Naive thymus-derived CD8-positive, alpha-beta T cell (primary cell): Measurements from ENCODE around the gene PFKP. TPM values are rescaled to one million over a fixed set of nuclear protein-coding genes. Genes with fewer than 3 reads are reported as not detected.
"Not testable (repeated sequence)": the region's sequence is repeated elsewhere in the genome, so short reads cannot be mapped to it uniquely, and the experiment has no call there.

Experiments used
- ATAC-seq, 2 donors: fragments of 150-1000 bp; cut with Tn5 transposase in 1 of 2; sonication (Bioruptor Pico), chemical (Tn5 transposase) in 1 of 2; 1 replicate in 1 of 2; 2 replicates in 1 of 2; pipeline ENCODE4 v1.10.0; 2021; ENCODE audit warnings: mild to moderate bottlenecking in 2 of 2, moderate library complexity in 2 of 2
- POLR2A ChIA-PET: fragments of 350-600 bp; sonication (Branson Sonifier 250); formaldehyde crosslinking; loops from one replicate; lab custom pipeline; 2021; ENCODE audit warnings: antibody characterized with exemption; lab: Charles Lee
- DNase-seq, 10 donors: peaks; one replicate each; pipeline versions ENCODE4 v3.0.0 to v3.0.0-alpha.2; 2020 to 2022
- H3K27ac Mint-ChIP-seq, 10 donors: one replicate each; pipeline ENCODE4 v1.8.0; 2020 to 2022; ENCODE audit warnings: mild to moderate bottlenecking in 10 of 10, mixed read lengths in 10 of 10, moderate library complexity in 4 of 10, inconsistent platforms in 1 of 10
- H3K27me3 Mint-ChIP-seq, 5 donors: one replicate each; pipeline ENCODE4 v1.8.0; 2021 to 2022; ENCODE audit warnings: mixed read lengths in 5 of 5
- H3K36me3 Mint-ChIP-seq, 3 donors: one replicate each; pipeline ENCODE4 v1.8.0; 2020 to 2022; ENCODE audit warnings: mixed read lengths in 3 of 3, mild to moderate bottlenecking in 2 of 3, inconsistent platforms in 1 of 3
- H3K4me1 Mint-ChIP-seq, 4 donors: one replicate each; pipeline ENCODE4 v1.8.0; 2021 to 2022; ENCODE audit warnings: mixed read lengths in 4 of 4
- H3K4me3 Mint-ChIP-seq, 10 donors: one replicate each; pipeline ENCODE4 v1.8.0; 2020 to 2022; ENCODE audit warnings: mild to moderate bottlenecking in 10 of 10, mixed read lengths in 10 of 10, moderate library complexity in 6 of 10, inconsistent platforms in 1 of 10
- H3K9me3 Mint-ChIP-seq, 9 donors: one replicate each; pipeline ENCODE4 v1.8.0; 2020 to 2022; ENCODE audit warnings: mixed read lengths in 9 of 9, mild to moderate bottlenecking in 3 of 9, inconsistent platforms in 1 of 9, moderate library complexity in 1 of 9
- polyA plus RNA-seq, 3 donors: library from polyadenylated mRNA; unstranded; fragments of 300-500 nt; fragmentation: Illumina TruSeq; gene quantifications; one replicate each; pipeline ENCODE4 v1.2.3, GENCODE V29; 2021
- total RNA-seq, 8 experiments: library from RNA in 2 of 8; stranded (reverse) in 2 of 8; gene quantifications; one replicate each; pipeline ENCODE4 v1.2.3 and lab custom pipeline; 2021 to 2026

PFKP gene
- total and polyA plus RNA-seq, 5 experiments from 2014 or later, result 26.4 to 69.5 (median 41.2) TPM

DNA sequence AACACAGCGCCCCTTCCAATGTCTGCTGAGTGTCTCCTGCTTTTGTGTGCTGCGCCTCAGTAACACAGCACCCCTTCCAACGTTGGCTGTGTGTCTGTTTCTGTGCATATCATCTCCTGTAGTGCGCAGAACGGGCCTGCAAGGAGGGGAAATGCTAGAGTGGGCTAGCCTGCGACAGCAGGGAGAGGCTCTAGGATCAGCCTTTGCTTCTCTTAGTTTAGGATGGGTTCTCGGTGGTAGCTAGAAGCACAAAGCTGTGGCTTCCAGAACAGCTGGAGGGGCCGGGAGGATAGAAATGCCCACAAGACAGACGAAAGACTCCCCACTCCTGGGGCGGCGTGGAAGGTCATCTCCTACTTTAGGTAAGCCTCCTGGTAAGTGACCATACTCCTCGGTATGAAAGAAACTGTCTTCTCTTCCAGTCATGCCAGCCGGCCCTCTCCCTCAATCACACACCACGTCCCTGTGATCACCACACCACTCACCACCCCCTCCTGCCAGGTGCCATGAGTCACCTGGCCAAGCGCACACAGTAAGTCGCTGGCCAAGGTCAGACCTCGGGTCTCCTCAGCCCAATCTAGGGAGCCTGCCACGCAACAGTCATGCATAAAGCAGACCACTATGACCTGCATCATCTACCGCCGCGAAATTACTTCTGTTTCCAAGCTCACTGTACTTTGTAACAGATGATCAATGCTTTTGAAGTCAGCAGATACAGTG lies 100.4 kb downstream of the PFKP start:
- peak overlapping the region in 1 of 10 donors; percentile 68 for H3K27ac Mint-ChIP-seq
- H3K4me1 Mint-ChIP-seq, result peaks cover 8 to 27% (median 16%) of the 10 kb centered on the region in 4 donors
- POLR2A ChIA-PET, result no interaction called here
- H3K36me3 Mint-ChIP-seq, result peaks cover 8 to 65% (median 41%) of the 10 kb centered on the region in 3 donors
- no peak for ATAC-seq
- no peak for DNase-seq
- H3K9me3 Mint-ChIP-seq, result no peaks in the 10 kb centered on the region
- no peaks in the 10 kb centered on the region for H3K27me3 Mint-ChIP-seq
- no peak overlapping the region for H3K4me3 Mint-ChIP-seq

- H3K27me3 Mint-ChIP-seq, result no peaks in the 10 kb centered on the region
- no peaks in the 10 kb centered on the region for H3K9me3 Mint-ChIP-seq
- DNase-seq (no peak), ATAC-seq (no peak)
- peak overlapping the region in 1 of 10 donors; percentile 48 for H3K27ac Mint-ChIP-seq
- no peak overlapping the region for H3K4me3 Mint-ChIP-seq
- peaks cover 12 to 33% (median 22%) of the 10 kb centered on the region in 4 donors for H3K4me1 Mint-ChIP-seq
- H3K36me3 Mint-ChIP-seq, result peaks cover 8 to 52% (median 31%) of the 10 kb centered on the region in 3 donors
- POLR2A ChIA-PET, result interaction anchor here (0.5 kb wide), 1 partner anchor 48 kb away, joined by 3 read pairs; no protein-coding TSS in a partner anchor
Measured at GRCh38 chr10:3169271-3169670, 101.9 kb downstream of the PFKP start.

DNA sequence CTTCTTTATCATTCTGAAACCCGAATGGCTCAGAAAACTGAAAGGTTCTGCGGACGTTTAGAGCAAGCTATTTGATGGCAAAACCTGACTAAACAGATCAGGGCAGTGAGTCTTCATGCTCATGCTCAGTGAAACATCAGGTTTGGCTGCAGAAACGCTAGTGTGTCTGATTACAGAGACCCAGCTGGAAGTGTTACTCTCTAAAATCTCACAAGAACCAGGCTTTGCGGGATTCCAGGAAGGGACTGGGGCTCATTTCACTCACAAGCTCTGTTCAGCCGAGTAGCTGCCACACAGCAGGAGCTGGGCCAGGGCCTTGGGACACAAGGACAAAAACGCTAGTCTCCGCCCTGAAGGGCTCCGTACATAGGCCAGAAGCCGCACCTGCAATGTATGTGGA lies 102.3 kb downstream of the PFKP start:
- Mint-ChIP-seq H3K4me1 (peaks cover 12 to 33% (median 22%) of the 10 kb centered on the region in 4 donors), H3K9me3 (no peaks in the 10 kb centered on the region), H3K36me3 (peaks cover 8 to 52% (median 31%) of the 10 kb centered on the region in 3 donors), H3K27me3 (no peaks in the 10 kb centered on the region), H3K27ac (no peak overlapping the region), H3K4me3 (no peak overlapping the region)
- POLR2A ChIA-PET, result no interaction called here
- DNase-seq (no peak), ATAC-seq (no peak)

DNA sequence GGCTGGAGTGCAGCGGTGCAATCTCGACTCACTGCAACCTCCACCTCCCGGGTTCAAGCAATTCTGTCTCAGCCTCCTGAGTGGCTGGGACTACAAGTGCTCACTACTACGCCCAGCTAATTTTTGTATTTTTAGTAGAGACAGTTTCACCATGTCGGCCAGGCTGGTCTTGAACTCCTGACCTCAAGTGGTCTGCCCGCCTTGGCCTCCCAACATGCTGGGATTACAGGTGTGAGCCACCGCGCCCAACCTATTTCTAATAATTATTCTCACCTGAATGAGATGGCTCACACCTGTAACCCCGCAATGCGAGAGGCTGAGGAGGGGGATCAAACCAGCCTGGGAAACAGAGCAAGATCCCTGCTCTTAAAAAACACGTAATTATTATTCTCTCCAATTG lies 104.1 kb downstream of the PFKP start:
- H3K27ac Mint-ChIP-seq, result peak overlapping the region in 9 of 10 donors; percentile 40 to 94 (median 91)
- H3K9me3 Mint-ChIP-seq, ATAC-seq, POLR2A ChIA-PET, DNase-seq, H3K27me3 Mint-ChIP-seq: not testable (repeated sequence)
- H3K4me3 Mint-ChIP-seq, result peak overlapping the region; percentile 77 to 92 (median 88)
- H3K4me1 Mint-ChIP-seq, result peaks cover 12 to 35% (median 22%) of the 10 kb centered on the region in 4 donors
- H3K36me3 Mint-ChIP-seq, result peaks cover 0 to 33% (median 15%) of the 10 kb centered on the region in 3 donors

DNA sequence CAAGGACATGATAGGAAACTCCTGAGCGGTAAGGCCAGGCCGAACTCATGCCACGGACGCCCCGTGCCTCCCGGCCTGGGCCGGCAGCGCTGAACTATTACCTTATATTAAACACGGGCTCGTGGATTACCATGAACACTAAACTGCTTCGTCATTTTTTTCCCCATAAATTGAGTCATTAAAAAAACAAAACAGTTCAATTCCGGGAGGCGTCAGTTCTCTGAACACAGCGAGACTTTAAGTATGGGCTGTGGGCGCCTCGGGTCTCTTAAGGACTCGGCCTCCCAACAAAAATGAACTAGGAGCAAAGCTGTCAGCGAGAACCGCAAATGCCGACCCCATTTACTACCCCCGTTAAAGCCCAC lies 104.7 kb downstream of the PFKP start:
- H3K4me1 Mint-ChIP-seq, result peaks cover 11 to 33% (median 22%) of the 10 kb centered on the region in 4 donors
- no peak for ATAC-seq
- POLR2A ChIA-PET, result interaction anchor here (0.6 to 1.8 kb wide), 7 partner anchors 9 to 657 kb away, joined by 3 to 7 read pairs (median 3); no protein-coding TSS in a partner anchor
- no peaks in the 10 kb centered on the region for H3K27me3 Mint-ChIP-seq
- H3K9me3 Mint-ChIP-seq, result no peaks in the 10 kb centered on the region
- H3K4me3 Mint-ChIP-seq, result peak overlapping the region; percentile 77 to 92 (median 88)
- no peak for DNase-seq
- H3K36me3 Mint-ChIP-seq, result peaks cover 0 to 28% (median 12%) of the 10 kb centered on the region in 3 donors
- peak overlapping the region; percentile 70 to 94 (median 92) for H3K27ac Mint-ChIP-seq

- H3K36me3 Mint-ChIP-seq, result peaks cover 0 to 23% (median 9%) of the 10 kb centered on the region in 3 donors
- POLR2A ChIA-PET, result interaction anchor here (0.6 to 1.8 kb wide), 9 partner anchors 8 to 656 kb away, joined by 3 to 7 read pairs (median 4); partner anchors contain the start of gene KLF6
- H3K9me3 Mint-ChIP-seq, result no peaks in the 10 kb centered on the region
- H3K4me3 Mint-ChIP-seq, result peak within 1 kb of the TSS; percentile 77 to 92 (median 88)
- peak within 1 kb of the TSS; percentile 70 to 96 (median 94) for H3K27ac Mint-ChIP-seq
- H3K4me1 Mint-ChIP-seq, result peaks cover 10 to 33% (median 22%) of the 10 kb centered on the region in 4 donors
- H3K27me3 Mint-ChIP-seq, result no peaks in the 10 kb centered on the region
- DNase-seq (peak; percentile 97 to 100 (median 99)), ATAC-seq (peak; percentile 93 to 94)
Measured at GRCh38 chr10:3172446-3173170, 105.3 kb downstream of the PFKP start, which contains the start of gene PITRM1. PITRM1 (minus strand) TSS chr10:3172782; CDS start chr10:3172772, 10 bp downstream.

DNA sequence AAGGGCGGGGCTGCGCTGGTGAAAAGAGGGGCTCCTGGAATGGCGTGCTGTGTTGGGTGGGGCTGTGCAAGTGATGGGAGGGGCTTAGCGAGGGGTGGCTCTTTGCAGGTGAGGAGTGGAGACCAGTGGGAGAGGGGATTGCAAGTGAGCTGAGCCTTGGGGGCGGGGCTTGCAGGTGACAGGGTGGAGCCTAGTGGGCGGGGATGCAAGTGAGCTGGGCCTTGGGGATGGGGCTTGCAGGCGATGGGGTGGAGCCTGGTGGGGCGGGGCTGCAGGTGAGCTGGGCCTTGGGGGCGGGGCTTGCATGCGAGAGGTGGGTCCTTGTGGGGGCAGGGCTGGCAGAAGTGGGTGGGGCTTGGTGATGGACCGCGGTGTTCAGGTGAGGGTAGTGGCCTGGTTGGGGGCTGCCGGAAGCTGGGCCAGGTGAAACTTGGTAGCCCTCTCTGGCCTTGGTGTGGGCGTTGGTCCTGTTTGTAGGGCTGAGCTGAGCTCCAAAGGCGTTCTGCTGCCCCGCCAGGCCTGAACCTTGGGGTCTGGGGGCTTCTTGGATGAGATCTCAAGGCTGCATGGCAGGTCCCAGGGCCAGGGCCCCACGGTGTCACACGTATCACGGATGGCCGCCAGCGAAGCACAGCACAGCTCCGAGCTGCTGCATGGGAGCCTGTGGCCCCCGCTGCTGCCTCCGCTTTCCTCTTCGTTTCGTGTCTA lies 106.0 kb downstream of the PFKP start:
- Mint-ChIP-seq H3K4me1 (peaks cover 8 to 33% (median 22%) of the 10 kb centered on the region in 4 donors), H3K27ac (peak overlapping the region in 9 of 10 donors; percentile 70 to 96 (median 90)), H3K27me3 (no peaks in the 10 kb centered on the region), H3K4me3 (peak overlapping the region; percentile 77 to 89 (median 86)), H3K36me3 (peaks cover 0 to 18% (median 5%) of the 10 kb centered on the region in 3 donors), H3K9me3 (no peaks in the 10 kb centered on the region)
- ATAC-seq (peak in 1 of 2 donors; percentile 47), DNase-seq (peak in 1 of 10 donors; percentile 12)
- POLR2A ChIA-PET, result interaction anchor here (0.7 to 1.8 kb wide), 7 partner anchors 9 to 611 kb away, joined by 3 to 7 read pairs (median 4); partner anchors contain the start of gene KLF6

DNA sequence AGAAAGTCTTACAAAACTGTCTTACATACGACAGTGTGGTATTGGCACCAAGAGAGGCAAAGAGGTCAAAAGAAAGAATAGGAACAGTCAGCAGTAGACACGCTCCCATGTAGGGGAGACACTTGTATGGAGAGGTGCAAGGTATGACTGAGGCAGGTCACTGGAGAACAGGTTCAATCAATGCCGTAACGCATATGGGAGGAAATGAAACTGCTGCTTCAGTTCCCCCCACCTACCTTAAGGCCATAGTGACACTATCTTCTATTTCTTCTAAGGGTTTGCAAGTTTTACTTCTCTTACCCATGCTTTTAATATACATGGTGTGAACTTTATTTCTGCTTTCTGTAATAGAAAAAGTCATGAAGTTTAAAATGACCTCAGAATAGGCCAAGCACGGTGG lies 110.7 kb downstream of the PFKP start:
- no peak overlapping the region for H3K4me3 Mint-ChIP-seq
- H3K9me3 Mint-ChIP-seq, result no peaks in the 10 kb centered on the region
- H3K27ac Mint-ChIP-seq, result peak overlapping the region in 1 of 10 donors; percentile 16
- peaks cover 0 to 9% (median 0%) of the 10 kb centered on the region in 5 donors for H3K27me3 Mint-ChIP-seq
- ATAC-seq, result no peak
- peaks cover 1 to 7% (median 4%) of the 10 kb centered on the region in 4 donors for H3K4me1 Mint-ChIP-seq
- H3K36me3 Mint-ChIP-seq, result no peaks in the 10 kb centered on the region
- DNase-seq, result no peak
- POLR2A ChIA-PET, result no interaction called here

DNA sequence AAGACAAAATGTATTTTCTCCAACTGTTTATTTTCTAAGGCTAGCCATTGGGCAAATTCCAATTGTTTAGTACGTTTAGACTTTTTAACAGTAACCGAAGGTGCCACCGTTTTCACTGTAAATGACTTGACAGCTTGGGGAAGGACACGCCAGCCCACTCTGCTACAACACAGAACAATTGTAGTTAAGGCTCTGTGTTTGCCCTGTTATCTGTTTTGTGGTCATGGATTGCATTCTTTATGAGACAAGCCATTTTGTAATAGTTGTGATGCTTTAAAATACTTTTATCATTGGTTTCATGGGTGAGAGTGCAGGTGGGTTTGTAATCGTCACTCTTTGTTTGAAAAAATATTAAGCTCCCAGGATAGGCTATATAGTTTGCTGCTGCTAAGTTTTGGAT lies 111.8 kb downstream of the PFKP start:
- DNase-seq (no peak), ATAC-seq (no peak)
- Mint-ChIP-seq H3K4me1 (peaks cover 0 to 3% (median 0%) of the 10 kb centered on the region in 4 donors), H3K27ac (no peak overlapping the region), H3K4me3 (no peak overlapping the region), H3K27me3 (peaks cover 0 to 9% (median 0%) of the 10 kb centered on the region in 5 donors), H3K36me3 (no peaks in the 10 kb centered on the region), H3K9me3 (no peaks in the 10 kb centered on the region)
- POLR2A ChIA-PET, result no interaction called here

- peaks cover 0 to 8% (median 0%) of the 10 kb centered on the region in 4 donors for H3K4me1 Mint-ChIP-seq
- DNase-seq (no peak), ATAC-seq (no peak)
- H3K27me3 Mint-ChIP-seq, result peaks cover 0 to 9% (median 0%) of the 10 kb centered on the region in 5 donors
- no peak overlapping the region for H3K27ac Mint-ChIP-seq
- H3K4me3 Mint-ChIP-seq, result no peak overlapping the region
- no peaks in the 10 kb centered on the region for H3K36me3 Mint-ChIP-seq
- POLR2A ChIA-PET, result interaction anchor here (1.0 kb wide), 1 partner anchor 8 kb away, joined by 3 read pairs; the partner anchor contains the start of gene PITRM1
- no peaks in the 10 kb centered on the region for H3K9me3 Mint-ChIP-seq
Measured at GRCh38 chr10:3180355-3181025, 113.1 kb downstream of the PFKP start.

DNA sequence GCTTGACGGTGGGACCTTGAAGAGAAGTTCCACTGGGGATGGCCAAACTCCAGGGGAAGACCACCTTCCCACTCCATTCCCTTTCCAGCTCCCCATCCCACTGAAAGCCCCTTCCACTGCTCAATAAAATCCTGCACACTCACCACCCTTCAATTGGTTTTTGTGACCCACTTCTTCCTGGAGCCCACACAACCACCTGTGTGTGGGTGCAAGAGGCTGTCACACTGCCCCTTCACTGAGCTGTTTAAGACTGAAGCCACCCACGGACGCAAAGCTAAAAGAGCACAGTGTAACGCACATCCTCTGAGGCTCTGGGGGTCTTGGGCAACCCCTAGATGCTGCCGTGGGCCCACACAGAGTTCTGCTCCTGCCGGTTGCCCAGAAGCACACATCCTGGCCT lies 118.0 kb downstream of the PFKP start:
- no peaks in the 10 kb centered on the region for H3K9me3 Mint-ChIP-seq
- ATAC-seq, result no peak

More for the DNA sequence above, 118.0 kb downstream of the PFKP start:
- Mint-ChIP-seq H3K36me3 (no peaks in the 10 kb centered on the region), H3K4me1 (peaks cover 0 to 24% (median 12%) of the 10 kb centered on the region in 4 donors), H3K27ac (peak overlapping the region in 4 of 10 donors; percentile 35 to 82 (median 76)), H3K4me3 (peak overlapping the region in 1 of 10 donors; percentile 7), H3K27me3 (peaks cover 0 to 6% (median 0%) of the 10 kb centered on the region in 5 donors)
- no peak for DNase-seq
- POLR2A ChIA-PET, result interaction anchor here (0.8 kb wide), 1 partner anchor 13 kb away, joined by 3 read pairs; the partner anchor contains the start of gene PITRM1
